Measurements from ENCODE around the gene EFNA5.
A peak's percentile ranks its signal among the peaks of the same experiment; 100 is the strongest.

Gene EFNA5

GRCh38 chr5:107674655-107675054 lies 3.9 kb upstream of the EFNA5 start:
- H3K4me3 ChIP-seq (ENCODE audit: low read depth, low read length) = no peak overlapping the region
- DNase-seq (ENCODE audit: low read depth, low spot score) = no peak
- in situ Hi-C loops (cut with HindIII; ENCODE audit: low sequenced_read_pairs) = no loop called here
- no peak for TF ChIP-seq CTCF (IDR thresholded peaks at IDR 0.05; ENCODE audit: low read depth, low read length)

DNA sequence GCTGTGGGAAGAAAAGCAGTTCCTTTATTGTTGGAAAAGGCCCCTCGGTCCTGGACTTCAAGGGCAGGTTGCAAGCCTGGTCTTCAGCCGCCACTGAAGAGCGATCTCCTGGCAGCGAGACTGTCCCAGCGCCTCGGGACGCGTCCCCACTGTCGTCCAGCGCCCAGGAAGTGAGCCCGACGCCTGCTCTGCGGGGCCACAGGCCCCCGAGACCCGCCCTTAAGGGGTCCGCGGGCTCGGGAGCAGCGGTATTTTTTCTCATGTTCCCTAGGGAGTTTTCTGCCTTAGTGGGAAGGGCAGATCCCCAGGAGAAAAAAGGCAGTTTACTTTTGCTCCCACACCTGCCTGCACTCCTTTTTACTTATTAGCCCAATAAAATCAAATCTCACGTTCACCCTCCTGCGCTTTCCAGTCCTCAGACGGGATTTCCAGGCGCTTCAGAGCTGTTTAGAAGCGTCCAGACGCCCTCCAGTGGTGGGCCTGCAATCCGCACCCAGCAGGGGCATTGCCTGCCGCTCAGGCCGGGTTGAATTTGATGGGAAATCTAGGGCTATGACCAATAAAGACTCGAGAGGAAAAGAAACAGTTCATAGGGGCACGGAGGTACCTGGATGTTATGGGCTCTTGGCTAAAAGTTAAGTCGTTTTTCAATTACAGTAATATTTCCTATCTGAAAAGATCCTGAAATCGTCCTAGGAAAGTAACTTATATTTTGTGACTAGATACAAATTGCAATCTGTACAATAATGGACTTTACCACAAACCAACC lies 2.8 kb upstream of the EFNA5 start:
- DNase-seq (ENCODE audit: low read depth, low spot score) = peak; percentile 92
- peak; percentile 98 for TF ChIP-seq CTCF (IDR thresholded peaks at IDR 0.05; ENCODE audit: low read depth, low read length)
- H3K4me3 ChIP-seq (ENCODE audit: low read depth, low read length) = peak overlapping the region; percentile 66
- in situ Hi-C loops (cut with HindIII; ENCODE audit: low sequenced_read_pairs) = no loop called here

GRCh38 chr5:107673039-107673367 lies 2.3 kb upstream of the EFNA5 start:
- in situ Hi-C loops (cut with HindIII; ENCODE audit: low sequenced_read_pairs) = no loop called here
- no peak for TF ChIP-seq CTCF (IDR thresholded peaks at IDR 0.05; ENCODE audit: low read depth, low read length)
- no peak for DNase-seq (ENCODE audit: low read depth, low spot score)
- peak overlapping the region; percentile 66 for H3K4me3 ChIP-seq (ENCODE audit: low read depth, low read length)

DNA sequence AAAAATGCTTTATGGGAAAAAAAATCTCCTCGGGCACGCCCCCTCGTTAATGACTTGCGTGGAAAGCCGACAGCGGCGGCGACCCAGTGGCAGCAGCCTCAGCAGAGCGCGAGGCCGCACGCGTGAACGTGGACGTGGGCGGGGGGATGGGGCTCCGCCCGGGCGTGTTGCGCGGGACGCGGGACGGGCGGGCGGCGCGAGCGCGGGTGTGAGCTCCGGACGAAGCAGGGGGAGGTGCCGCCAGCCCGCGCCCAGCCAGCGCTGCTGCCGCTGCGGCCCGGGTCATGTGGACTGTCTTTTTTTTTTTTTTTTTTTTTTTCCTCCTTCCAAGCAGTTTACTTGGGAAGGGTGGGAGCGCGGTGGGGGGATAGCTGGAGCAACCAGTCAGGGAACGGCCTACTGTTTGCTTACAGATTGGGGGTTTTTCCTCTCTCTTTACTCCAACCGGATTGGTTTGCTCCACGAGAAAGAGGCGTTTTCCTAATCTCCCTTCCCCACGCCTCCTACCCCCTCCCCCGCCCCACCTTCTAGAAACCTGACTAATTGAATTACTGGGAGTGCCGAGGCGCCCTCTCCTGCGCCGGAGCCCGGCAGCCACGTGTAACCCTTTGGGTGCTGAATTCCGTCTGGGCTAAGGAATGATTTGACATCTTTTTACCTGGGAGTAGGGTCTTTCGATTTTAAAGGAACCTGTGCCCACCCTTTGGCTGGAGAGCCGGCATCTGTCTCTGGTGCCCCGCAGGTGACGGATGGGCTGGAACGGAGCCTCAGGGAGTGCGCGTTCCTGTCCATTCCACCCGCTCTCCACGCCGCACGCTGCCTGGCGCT lies 1.7 kb upstream of the EFNA5 start:
- in situ Hi-C loops (cut with HindIII; ENCODE audit: low sequenced_read_pairs) = no loop called here
- H3K4me3 ChIP-seq (ENCODE audit: low read depth, low read length) = peak overlapping the region; percentile 66
- TF ChIP-seq CTCF (IDR thresholded peaks at IDR 0.05; ENCODE audit: low read depth, low read length) = no peak
- DNase-seq (ENCODE audit: low read depth, low spot score) = peak; percentile 95

DNA sequence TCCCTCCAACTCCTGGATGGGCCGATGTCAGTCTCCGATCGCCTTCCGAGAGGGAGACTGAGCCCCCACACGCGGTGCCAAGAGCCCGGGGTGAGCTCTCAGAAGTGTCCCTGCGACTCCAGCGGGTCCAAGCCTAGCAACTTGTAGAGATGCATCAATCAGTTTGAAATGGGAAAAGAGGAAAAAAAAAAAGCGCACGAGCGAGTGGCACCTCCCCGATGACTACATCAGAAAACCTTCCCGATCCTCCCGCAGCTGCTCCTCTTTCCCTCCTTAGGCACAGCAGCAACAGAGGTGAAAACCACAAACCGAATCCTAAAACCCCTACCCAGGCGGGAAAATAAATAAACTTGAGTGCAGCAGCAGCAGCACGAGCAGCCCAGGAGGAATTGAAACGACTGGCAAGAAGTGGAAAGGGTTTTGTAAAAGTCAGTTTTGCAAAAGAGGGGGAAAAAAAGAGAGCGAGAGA lies 1.0 kb upstream of the EFNA5 start:
- TF ChIP-seq CTCF (IDR thresholded peaks at IDR 0.05; ENCODE audit: low read depth, low read length) = no peak
- H3K4me3 ChIP-seq (ENCODE audit: low read depth, low read length) = peak overlapping the region; percentile 66
- in situ Hi-C loops (cut with HindIII; ENCODE audit: low sequenced_read_pairs) = no loop called here
- peak; percentile 76 for DNase-seq (ENCODE audit: low read depth, low spot score)

DNA sequence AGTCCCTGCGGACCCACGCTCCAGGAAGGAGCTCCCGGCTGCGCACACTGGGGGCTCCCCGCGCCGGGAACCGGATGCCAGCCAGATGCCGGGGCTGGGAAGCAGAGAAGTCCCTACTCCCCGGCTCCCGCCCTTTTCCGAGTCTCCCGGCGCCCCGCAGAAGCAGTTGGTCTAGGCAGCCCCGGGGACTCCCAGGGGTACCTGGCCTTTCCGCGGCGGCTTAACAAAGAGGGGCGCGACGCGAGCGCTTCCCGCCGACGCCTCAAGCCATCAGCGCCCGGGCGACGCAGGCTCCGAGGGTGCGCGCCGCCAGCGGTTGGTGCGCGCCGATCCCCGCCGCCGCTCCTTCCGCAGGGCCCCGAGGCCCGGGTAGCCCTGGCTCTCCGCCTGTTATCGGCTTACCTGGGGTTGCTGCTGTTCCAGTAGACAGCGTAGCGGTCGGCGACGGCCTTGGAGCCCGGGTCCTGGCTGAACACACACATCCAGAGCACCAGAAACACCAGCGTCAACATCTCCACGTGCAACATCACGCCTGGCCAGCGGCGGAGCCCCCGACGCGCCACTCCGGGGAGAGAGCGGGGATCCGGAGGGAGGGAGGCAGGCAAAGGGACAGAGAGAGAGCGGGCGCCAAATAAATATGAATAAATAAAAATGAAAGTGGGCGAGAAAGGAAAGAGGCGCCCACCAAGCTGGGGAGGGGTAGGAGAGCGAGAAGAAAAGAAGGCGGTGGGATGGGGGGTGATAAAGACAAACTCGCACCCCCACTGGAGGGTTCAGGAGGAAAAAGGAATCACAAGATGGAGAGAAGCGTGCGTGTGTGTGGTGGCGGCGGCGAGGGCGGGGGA lies 428 bp downstream of the EFNA5 start:
- in situ Hi-C loops (cut with HindIII; ENCODE audit: low sequenced_read_pairs) = no loop called here
- DNase-seq (ENCODE audit: low read depth, low spot score) = peak; percentile 47
- TF ChIP-seq CTCF (IDR thresholded peaks at IDR 0.05; ENCODE audit: low read depth, low read length) = no peak
- H3K4me3 ChIP-seq (ENCODE audit: low read depth, low read length) = peak overlapping the region; percentile 66
